ENCODE measurements around the gene EEA1. TPM values are rescaled to one million over a fixed set of nuclear protein-coding genes. Genes with fewer than 3 reads are reported as not detected.

EEA1 gene
- total RNA-seq, 1 donor from 2014 or later: 31.1 TPM

GRCh38 chr12:92740411-92740810 is 188.7 kb downstream of the EEA1 start:
- Mint-ChIP-seq H3K27me3 (ENCODE audit: unreplicated experiment) (no peaks in the 10 kb centered on the region), H3K27ac (ENCODE audit: unreplicated experiment) (no peak overlapping the region), H3K4me3 (ENCODE audit: unreplicated experiment) (no peak overlapping the region), H3K36me3 (ENCODE audit: unreplicated experiment) (no peaks in the 10 kb centered on the region), H3K9me3 (ENCODE audit: unreplicated experiment) (no peaks in the 10 kb centered on the region), H3K4me1 (ENCODE audit: unreplicated experiment) (peaks cover 13% of the 10 kb centered on the region)
- TF ChIP-seq CTCF (IDR thresholded peaks at IDR 0.05): no peak
- DNase-seq (ENCODE audit: extremely low spot score, unreplicated experiment): no peak

GRCh38 chr12:92739113-92739512 is 190.0 kb downstream of the EEA1 start:
- no peak for TF ChIP-seq CTCF (IDR thresholded peaks at IDR 0.05)
- Mint-ChIP-seq H3K36me3 (ENCODE audit: unreplicated experiment) (no peaks in the 10 kb centered on the region), H3K9me3 (ENCODE audit: unreplicated experiment) (peaks cover 5% of the 10 kb centered on the region), H3K27ac (ENCODE audit: unreplicated experiment) (no peak overlapping the region), H3K4me1 (ENCODE audit: unreplicated experiment) (peaks cover 17% of the 10 kb centered on the region), H3K4me3 (ENCODE audit: unreplicated experiment) (no peak overlapping the region), H3K27me3 (ENCODE audit: unreplicated experiment) (no peaks in the 10 kb centered on the region)
- peak; percentile 38 for DNase-seq (ENCODE audit: extremely low spot score, unreplicated experiment)

GRCh38 chr12:92737855-92738850 is 190.9 kb downstream of the EEA1 start:
- no peaks in the 10 kb centered on the region for H3K27me3 Mint-ChIP-seq (ENCODE audit: unreplicated experiment)
- TF ChIP-seq CTCF (IDR thresholded peaks at IDR 0.05): no peak

GRCh38 chr12:92736605-92737004 is 192.5 kb downstream of the EEA1 start:
- Mint-ChIP-seq H3K27ac (ENCODE audit: unreplicated experiment) (no peak overlapping the region), H3K4me1 (ENCODE audit: unreplicated experiment) (peaks cover 17% of the 10 kb centered on the region), H3K9me3 (ENCODE audit: unreplicated experiment) (peaks cover 5% of the 10 kb centered on the region), H3K4me3 (ENCODE audit: unreplicated experiment) (no peak overlapping the region), H3K36me3 (ENCODE audit: unreplicated experiment) (no peaks in the 10 kb centered on the region), H3K27me3 (ENCODE audit: unreplicated experiment) (no peaks in the 10 kb centered on the region)
- TF ChIP-seq CTCF (IDR thresholded peaks at IDR 0.05): no peak
- peak; percentile 1 for DNase-seq (ENCODE audit: extremely low spot score, unreplicated experiment)

More at GRCh38 chr12:92737855-92738850, 190.9 kb downstream of the EEA1 start:
- Mint-ChIP-seq H3K4me1 (ENCODE audit: unreplicated experiment) (peaks cover 17% of the 10 kb centered on the region), H3K36me3 (ENCODE audit: unreplicated experiment) (no peaks in the 10 kb centered on the region), H3K4me3 (ENCODE audit: unreplicated experiment) (no peak overlapping the region), H3K9me3 (ENCODE audit: unreplicated experiment) (peaks cover 5% of the 10 kb centered on the region), H3K27ac (ENCODE audit: unreplicated experiment) (no peak overlapping the region)
- peak; percentile 60 for DNase-seq (ENCODE audit: extremely low spot score, unreplicated experiment)

GRCh38 chr12:92735131-92735721 is 193.9 kb downstream of the EEA1 start:
- TF ChIP-seq CTCF (IDR thresholded peaks at IDR 0.05): no peak
- peak overlapping the region; percentile 18 for H3K4me3 Mint-ChIP-seq (ENCODE audit: unreplicated experiment)
- H3K9me3 Mint-ChIP-seq (ENCODE audit: unreplicated experiment): peaks cover 5% of the 10 kb centered on the region
- H3K4me1 Mint-ChIP-seq (ENCODE audit: unreplicated experiment): peaks cover 17% of the 10 kb centered on the region
- H3K27me3 Mint-ChIP-seq (ENCODE audit: unreplicated experiment): no peaks in the 10 kb centered on the region
- H3K27ac Mint-ChIP-seq (ENCODE audit: unreplicated experiment): peak overlapping the region; percentile 98
- H3K36me3 Mint-ChIP-seq (ENCODE audit: unreplicated experiment): no peaks in the 10 kb centered on the region
- peak; percentile 19 for DNase-seq (ENCODE audit: extremely low spot score, unreplicated experiment)
